ENCODE data around the gene ZBTB20.
"Not testable (repeated sequence)": the region's sequence is repeated elsewhere in the genome, so short reads cannot be mapped to it uniquely, and the experiment has no call there.

The ZBTB20 gene

GRCh38 chr3:115146418-115147328, at the start of gene ZBTB20:
Gene ZBTB20, minus strand, starts transcription at chr3:115147288.
- DNase-seq: peak; percentile 52

GRCh38 chr3:115194476-115194875, 47.4 kb upstream of the ZBTB20 start:
- DNase-seq: no peak

- DNase-seq: no peak
These were observed 43.7 kb upstream of the ZBTB20 start for GRCh38 chr3:115190747-115191146.

GRCh38 chr3:115187149-115187757, 40.2 kb upstream of the ZBTB20 start:
- DNase-seq: no peak

GRCh38 chr3:115186351-115187148, 39.5 kb upstream of the ZBTB20 start:
- DNase-seq: no peak

- not testable (repeated sequence) for DNase-seq
These were observed 37.9 kb upstream of the ZBTB20 start for GRCh38 chr3:115184859-115185572.

GRCh38 chr3:115178930-115179329, 31.8 kb upstream of the ZBTB20 start:
- DNase-seq: not testable (repeated sequence)

GRCh38 chr3:115169808-115170207, 22.7 kb upstream of the ZBTB20 start:
- no peak for DNase-seq

GRCh38 chr3:115165701-115166100, 18.6 kb upstream of the ZBTB20 start:
- no peak for DNase-seq

- DNase-seq: no peak
These were observed 18.2 kb upstream of the ZBTB20 start for GRCh38 chr3:115165266-115165665.

GRCh38 chr3:115164374-115165221, 17.5 kb upstream of the ZBTB20 start:
- DNase-seq: no peak

GRCh38 chr3:115162759-115163158, 15.7 kb upstream of the ZBTB20 start:
- no peak for DNase-seq

- no peak for DNase-seq
These were observed 14.8 kb upstream of the ZBTB20 start for GRCh38 chr3:115161866-115162265.

GRCh38 chr3:115161168-115161834, 14.2 kb upstream of the ZBTB20 start:
- DNase-seq: no peak

GRCh38 chr3:115160295-115160694, 13.2 kb upstream of the ZBTB20 start:
- DNase-seq: no peak

- no peak for DNase-seq
These were observed 9.1 kb upstream of the ZBTB20 start for GRCh38 chr3:115156046-115156654.

- DNase-seq: no peak
These were observed 7.5 kb upstream of the ZBTB20 start for GRCh38 chr3:115154611-115155010.

GRCh38 chr3:115151921-115152320, 4.8 kb upstream of the ZBTB20 start:
- DNase-seq: no peak

- DNase-seq: peak; percentile 28
These were observed 1.2 kb upstream of the ZBTB20 start for GRCh38 chr3:115148142-115148790.
